Ishikawa (cell line): ENCODE results near the gene TMEM44.

Experiments
- CEBPB ChIP-seq: IDR thresholded peaks from 2 replicates; pipeline ENCODE4 v1.6.1; 2012
- EGR1 ChIP-seq: IDR thresholded peaks from 2 replicates; pipeline ENCODE4 v1.6.1; 2012
- EP300 ChIP-seq: IDR thresholded peaks from 2 replicates; pipeline ENCODE4 v1.6.1; 2012; ENCODE audit warnings: borderline replicate concordance
- FOXM1 ChIP-seq: IDR thresholded peaks from 2 replicates; pipeline ENCODE4 v1.6.1; 2012; ENCODE audit warnings: low read depth, borderline replicate concordance
- MAX ChIP-seq: IDR thresholded peaks from 2 replicates; pipeline ENCODE4 v1.6.1; 2012
- NFIC ChIP-seq: IDR thresholded peaks from 2 replicates; pipeline ENCODE4 v1.6.1; 2012
- RAD21 ChIP-seq: IDR thresholded peaks from 2 replicates; pipeline ENCODE4 v1.6.1; 2012; ENCODE audit warnings: low read depth
- REST ChIP-seq: IDR thresholded peaks from 2 replicates; pipeline ENCODE4 v1.6.1; 2012; ENCODE audit warnings: low read depth, mild to moderate bottlenecking
- TAF1 ChIP-seq: IDR thresholded peaks from 2 replicates; pipeline ENCODE4 v1.6.1; 2012; ENCODE audit warnings: low read depth, mild to moderate bottlenecking
- TEAD4 ChIP-seq: IDR thresholded peaks from 2 replicates; pipeline ENCODE4 v1.6.1; 2012
- YY1 ChIP-seq: IDR thresholded peaks from 2 replicates; pipeline ENCODE4 v1.6.1; 2012; ENCODE audit warnings: low read depth
- ZBTB7A ChIP-seq: IDR thresholded peaks from 2 replicates; pipeline ENCODE4 v1.6.1; 2012; ENCODE audit warnings: low read depth

GRCh38 chr3:194539498-194539897 is 93.7 kb downstream of the TMEM44 start:
- TF ChIP-seq REST (no peak), RAD21 (no peak), MAX (no peak), EGR1 (no peak), EP300 (no peak), TAF1 (no peak), YY1 (no peak), CEBPB (no peak), ZBTB7A (no peak), NFIC (no peak), FOXM1 (no peak), TEAD4 (no peak)
